Fibroblast of villous mesenchyme (primary cell): ENCODE data around the gene KREMEN1. TPM values are rescaled to one million over a fixed set of nuclear protein-coding genes. Genes with fewer than 3 reads are reported as not detected.
A peak's percentile ranks its signal among the peaks of the same experiment; 100 is the strongest.

Experiments used
- DNase-seq: peaks from one replicate; pipeline ENCODE4 v3.0.0-alpha.2; 2010; ENCODE audit warnings: low read depth
- H3K4me3 ChIP-seq: 2 replicates; pipeline ENCODE4 v1.5.1; 2011; ENCODE audit warnings: low read depth, mild to moderate bottlenecking, low read length
- CTCF ChIP-seq: IDR thresholded peaks from 2 replicates; pipeline ENCODE4 v1.5.1; 2012; ENCODE audit warnings: low read depth, mild to moderate bottlenecking, low read length; ENCODE audit not compliant: insufficient read depth
- total RNA-seq: library from RNA; depleted of rRNA; stranded (reverse); fragments of >200 nt; gene quantifications from 2 replicates; pipeline ENCODE4 v1.2.3, GENCODE V29; 2012

Gene KREMEN1
- total RNA-seq, 1 donor = 2.6 TPM

GRCh38 chr22:29149841-29150555 lies 77.2 kb downstream of the KREMEN1 start:
- no peak for TF ChIP-seq CTCF
- DNase-seq = no peak
- H3K4me3 ChIP-seq = no peak overlapping the region

- no peak for TF ChIP-seq CTCF
- DNase-seq = no peak
- H3K4me3 ChIP-seq = no peak overlapping the region
Observed at GRCh38 chr22:29150701-29151100, 77.9 kb downstream of the KREMEN1 start.

GRCh38 chr22:29151316-29151715 lies 78.5 kb downstream of the KREMEN1 start:
- no peak for TF ChIP-seq CTCF
- no peak for DNase-seq
- no peak overlapping the region for H3K4me3 ChIP-seq

- TF ChIP-seq CTCF = no peak
- no peak for DNase-seq
- no peak overlapping the region for H3K4me3 ChIP-seq
Observed at GRCh38 chr22:29152045-29152953, 79.5 kb downstream of the KREMEN1 start.

- TF ChIP-seq CTCF = no peak
- DNase-seq = no peak
Observed at GRCh38 chr22:29152954-29153719, 80.3 kb downstream of the KREMEN1 start.

GRCh38 chr22:29154364-29155048 lies 81.7 kb downstream of the KREMEN1 start:
- H3K4me3 ChIP-seq = peak overlapping the region; percentile 1

More at GRCh38 chr22:29152954-29153719, 80.3 kb downstream of the KREMEN1 start:
- no peak overlapping the region for H3K4me3 ChIP-seq

More at GRCh38 chr22:29154364-29155048, 81.7 kb downstream of the KREMEN1 start:
- DNase-seq = peak; percentile 67
- TF ChIP-seq CTCF = peak; percentile 96
